HG03558 (cell line): Measurements from ENCODE around the gene EPHA2.

ENCODE experiments used
- ATAC-seq: cut with Tn5 transposase; IDR thresholded peaks from one replicate; pipeline ENCODE4 v1.9.1; 2021; ENCODE audit warnings: moderate number of reproducible peaks; ENCODE audit not compliant: unreplicated experiment; ENCODE audit errors: extremely low read depth

The EPHA2 gene

DNA sequence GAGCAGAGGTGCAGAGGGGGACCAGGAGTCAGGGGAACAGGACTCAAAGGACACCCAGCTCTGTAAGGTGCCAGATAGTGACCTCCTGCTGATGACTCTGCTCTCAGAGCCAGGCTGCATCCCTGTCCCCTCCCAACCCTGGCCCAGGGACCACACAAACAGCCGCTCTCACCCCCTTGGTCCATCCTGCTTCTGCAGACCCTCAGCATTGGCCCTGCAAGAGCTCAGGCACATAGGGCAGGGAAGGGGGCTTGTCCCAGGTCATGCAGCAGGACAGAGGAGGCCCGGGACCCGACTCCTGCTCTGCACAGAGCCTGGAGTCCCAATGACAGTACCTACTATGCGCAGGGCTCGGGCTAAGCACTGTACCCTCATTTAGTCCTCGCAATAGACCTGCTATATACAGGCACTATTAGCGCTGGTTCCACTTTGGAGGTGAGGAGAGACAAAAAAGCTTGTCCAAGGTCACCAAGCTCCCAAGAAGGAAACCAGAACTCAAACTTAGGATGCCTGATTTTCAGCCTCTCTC lies 15.7 kb downstream of the EPHA2 start:
- no peak for ATAC-seq

DNA sequence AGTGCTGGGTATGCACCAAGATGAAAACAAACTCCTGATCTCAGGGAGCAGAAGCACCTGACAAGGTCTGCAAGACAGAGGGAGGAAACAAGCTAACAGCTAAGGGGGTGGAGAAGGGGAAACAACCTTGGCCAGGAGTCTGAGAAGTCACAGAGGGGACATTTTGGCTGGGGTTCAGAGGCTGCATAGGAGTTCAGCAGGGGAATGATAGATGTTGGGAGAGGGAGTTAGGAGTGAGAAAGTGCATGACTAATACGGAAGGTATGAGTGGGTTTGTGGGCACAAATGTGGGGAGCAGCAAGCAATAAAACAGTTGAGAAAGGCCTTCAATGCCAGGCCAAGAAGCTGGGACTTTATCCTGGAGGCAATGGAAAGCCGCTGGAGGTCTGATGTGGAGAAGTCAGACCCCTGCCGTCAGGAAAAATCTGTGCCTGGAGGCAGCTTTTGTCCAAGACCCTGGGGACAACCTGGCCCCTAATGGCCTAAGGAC lies 16.4 kb downstream of the EPHA2 start:
- ATAC-seq: no peak

- no peak for ATAC-seq
These were observed 17.1 kb downstream of the EPHA2 start for GRCh38 chr1:16138772-16139221.

DNA sequence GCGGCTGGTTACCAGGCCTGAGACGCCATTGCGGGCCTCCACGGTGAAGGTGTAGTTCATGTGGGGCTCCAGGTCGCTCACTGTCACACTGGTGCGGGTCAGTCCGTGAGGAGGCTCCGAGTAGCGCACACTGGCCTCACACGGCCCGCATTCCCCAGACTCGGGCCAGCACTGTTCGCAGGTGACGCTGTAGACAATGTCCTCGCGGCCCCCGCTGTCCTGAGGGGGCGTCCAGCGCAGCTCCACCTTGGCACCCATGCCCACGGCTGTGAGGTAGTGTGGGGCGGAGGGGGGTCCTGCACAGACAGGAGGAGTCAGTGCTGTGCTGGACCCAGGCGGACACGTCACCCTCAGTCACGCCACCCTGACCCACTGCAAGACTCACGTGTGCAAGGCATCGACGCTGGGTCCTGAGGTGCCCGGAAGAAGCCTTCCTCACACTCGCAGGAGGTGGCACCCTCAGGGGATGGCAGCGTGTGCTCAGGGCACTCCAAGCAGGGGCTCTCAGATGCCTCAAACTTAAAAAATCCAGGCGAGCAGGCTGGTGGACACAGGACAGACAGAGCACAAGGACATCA lies 17.9 kb downstream of the EPHA2 start:
- no peak for ATAC-seq

DNA sequence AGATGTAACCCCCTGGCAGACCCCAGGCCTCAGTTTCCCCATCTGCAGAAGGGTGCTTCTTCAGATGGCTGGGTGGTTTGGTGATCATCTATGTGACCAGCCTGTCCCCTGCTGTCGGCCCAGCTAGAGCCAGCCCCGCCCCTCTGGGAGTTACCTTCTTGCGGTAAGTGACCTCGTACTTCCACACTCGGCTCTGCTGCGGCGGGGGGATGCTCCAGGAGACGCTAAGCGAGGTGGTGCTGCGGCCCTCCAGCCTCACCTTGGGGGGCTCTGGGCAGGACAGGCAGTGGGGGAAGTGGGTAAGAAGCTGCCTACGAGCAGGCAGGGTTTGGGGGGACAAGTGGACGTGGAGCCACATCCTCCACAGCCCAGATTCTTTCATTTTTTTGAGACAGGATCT lies 20.4 kb downstream of the EPHA2 start:
- no peak for ATAC-seq

DNA sequence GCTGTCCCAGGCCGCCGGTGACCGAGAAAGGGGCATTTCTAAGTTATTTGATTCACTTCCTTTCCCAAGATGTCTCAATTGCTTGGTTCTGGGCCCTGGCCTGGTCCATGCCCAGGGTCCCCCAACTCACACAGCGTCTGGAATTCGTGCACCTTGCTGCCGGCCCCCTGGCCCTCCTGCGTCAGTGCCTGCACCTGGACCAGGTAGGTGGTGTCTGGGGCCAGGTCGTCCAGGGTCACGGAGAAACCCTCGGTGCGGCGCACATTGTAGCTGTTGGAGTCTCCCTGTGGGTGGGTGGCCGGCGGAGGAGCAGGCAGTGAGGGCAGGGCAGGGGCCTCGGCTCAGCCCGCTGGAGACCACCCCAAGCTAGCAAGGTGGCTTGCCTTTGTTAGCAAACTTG lies 21.0 kb downstream of the EPHA2 start:
- ATAC-seq: no peak

GRCh38 chr1:16134066-16134801 lies 21.6 kb downstream of the EPHA2 start:
- no peak for ATAC-seq

GRCh38 chr1:16133007-16133961 lies 22.6 kb downstream of the EPHA2 start:
- ATAC-seq: no peak

GRCh38 chr1:16132325-16132785 lies 23.5 kb downstream of the EPHA2 start:
- no peak for ATAC-seq

DNA sequence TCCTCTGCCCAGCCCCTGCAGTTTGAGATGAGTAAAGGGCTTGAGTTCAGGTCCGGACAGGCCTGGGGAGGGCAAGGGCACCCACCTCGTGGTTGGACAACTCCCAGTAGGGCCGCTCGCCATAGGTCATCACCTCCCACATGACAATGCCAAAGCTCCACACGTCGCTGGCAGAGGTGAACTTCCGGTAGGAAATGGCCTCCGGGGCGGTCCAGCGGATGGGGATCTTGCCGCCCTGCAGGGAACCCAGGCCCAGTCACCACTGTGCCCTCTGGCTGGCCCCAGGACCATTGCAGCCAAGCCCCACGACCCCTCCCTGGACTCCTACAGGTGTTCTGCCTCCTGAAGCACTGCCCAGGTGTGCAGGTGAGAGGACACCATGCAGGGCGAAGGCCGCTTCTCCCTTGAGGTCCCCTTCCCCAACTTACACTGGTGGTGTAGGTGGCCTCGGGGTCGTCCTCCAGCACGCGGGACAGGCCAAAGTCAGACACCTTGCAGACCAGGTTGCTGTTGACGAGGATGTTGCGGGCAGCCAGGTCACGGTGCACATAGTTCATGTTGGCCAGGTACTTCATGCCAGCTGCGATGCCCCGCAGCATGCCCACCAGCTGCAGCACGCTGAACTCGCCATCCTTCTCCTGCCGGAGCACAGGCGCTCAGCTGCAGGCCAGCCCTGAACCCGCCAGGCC lies 24.1 kb downstream of the EPHA2 start:
- no peak for ATAC-seq

DNA sequence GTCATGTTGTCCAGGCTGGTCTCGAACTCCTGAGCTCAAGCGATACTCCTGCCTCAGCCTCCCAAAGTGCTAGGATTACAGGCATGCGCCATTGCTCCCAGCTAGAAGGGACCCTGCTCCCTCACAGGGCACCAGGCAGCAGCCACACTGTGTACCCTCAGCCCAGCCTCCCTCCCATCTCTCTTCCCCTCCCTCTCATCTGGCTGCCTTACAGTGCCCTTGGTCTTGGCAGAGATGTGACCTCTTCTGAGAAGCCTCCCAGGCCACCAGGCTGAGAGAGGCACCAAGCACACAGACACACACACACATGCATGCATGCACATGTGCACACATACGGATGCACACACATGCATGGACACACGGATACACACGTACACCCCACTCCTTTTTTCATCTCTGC lies 25.0 kb downstream of the EPHA2 start:
- ATAC-seq: no peak

DNA sequence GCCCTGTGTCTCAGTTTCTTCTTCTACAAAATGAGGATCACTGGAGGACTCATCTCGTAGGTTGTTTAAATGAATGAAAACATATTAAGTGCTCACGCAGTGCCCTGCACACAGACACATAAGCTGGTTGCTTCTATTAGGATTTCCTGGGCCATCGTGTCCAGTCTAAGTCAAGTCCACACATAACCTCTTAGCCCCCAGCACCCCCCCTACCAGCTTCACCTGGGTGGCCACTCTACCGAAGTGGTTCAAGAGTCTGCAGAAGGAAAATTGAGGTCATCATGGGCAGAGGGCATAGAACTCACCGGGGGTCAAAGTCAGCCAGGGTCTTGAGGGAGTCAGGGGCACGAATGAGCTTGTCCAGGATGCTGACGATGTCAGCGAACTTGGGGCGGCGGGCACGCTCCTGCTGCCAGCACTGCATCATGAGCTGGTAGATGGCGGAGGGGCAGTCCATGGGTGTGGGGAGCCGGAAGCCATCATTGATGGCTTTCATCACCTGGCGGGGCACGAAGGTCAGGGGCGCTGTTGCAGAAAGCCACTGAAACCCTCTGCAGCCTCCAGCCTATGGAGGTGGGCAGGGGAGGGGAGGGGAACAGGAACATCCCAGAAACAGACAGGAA lies 25.8 kb downstream of the EPHA2 start:
- no peak for ATAC-seq

GRCh38 chr1:16129316-16129715 lies 26.6 kb downstream of the EPHA2 start:
- ATAC-seq: no peak

DNA sequence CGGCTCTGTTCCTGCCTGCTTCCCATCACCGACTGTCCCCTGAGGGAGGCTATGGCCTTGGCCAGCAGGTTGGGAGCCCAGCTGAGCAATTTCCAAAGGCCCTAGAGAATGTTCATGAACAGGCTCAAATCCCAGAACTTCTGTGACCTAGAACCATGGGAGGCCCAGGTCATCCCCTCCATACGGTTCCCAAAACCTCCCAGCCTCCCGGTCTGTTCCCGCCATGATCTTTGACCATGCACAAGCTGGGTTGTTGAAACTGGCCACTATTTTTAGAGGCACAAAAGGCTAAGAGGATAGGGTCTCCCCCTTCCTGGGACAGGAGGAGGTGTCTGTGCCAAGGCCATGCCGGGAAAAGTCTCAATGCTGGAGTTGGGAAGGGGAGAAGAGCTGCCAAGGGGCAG lies 27.5 kb downstream of the EPHA2 start:
- no peak for ATAC-seq

- ATAC-seq: no peak
These were observed 28.1 kb downstream of the EPHA2 start for GRCh38 chr1:16127676-16128337.

GRCh38 chr1:16126743-16127515 lies 28.9 kb downstream of the EPHA2 start:
- ATAC-seq: no peak

- no peak for ATAC-seq
These were observed 29.7 kb downstream of the EPHA2 start for GRCh38 chr1:16126160-16126559.

DNA sequence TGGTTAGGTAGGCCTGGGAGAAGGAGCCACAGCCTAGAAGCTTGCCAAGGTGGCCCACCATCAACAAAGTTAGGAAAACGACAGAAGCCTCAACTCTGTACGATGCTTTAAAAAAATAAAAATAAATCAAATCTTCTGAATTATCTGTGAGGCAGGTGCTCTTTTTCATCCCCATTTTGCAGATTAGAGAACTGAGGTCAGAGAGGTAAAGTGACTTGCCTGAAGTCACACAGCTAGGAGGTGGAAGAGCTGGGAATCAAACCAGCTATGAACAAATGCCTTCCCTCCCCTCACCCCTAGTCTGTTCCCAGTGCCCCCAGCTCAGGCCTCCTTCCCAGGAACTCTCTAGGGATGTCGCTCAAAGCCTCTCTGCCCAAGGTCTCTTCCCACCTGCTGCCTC lies 30.4 kb downstream of the EPHA2 start:
- no peak for ATAC-seq
